RWPE1 (cell line): Measurements from ENCODE around the gene RPS10.
A peak's percentile ranks its signal among the peaks of the same experiment; 100 is the strongest.

Source experiments
- CTCF ChIA-PET: fragments of 350-600 bp; sonication (Branson Sonifier 250); formaldehyde crosslinking; extraction: SDS; loops from one replicate; lab custom pipeline; 2021; lab: Yijun Ruan, JAX
- POLR2A ChIA-PET: fragments of 400-600 bp; formaldehyde crosslinking; extraction: SDS; loops from one replicate; lab custom pipeline; 2020; ENCODE audit warnings: antibody characterized with exemption; ENCODE audit not compliant: low non-redundant PET; lab: Yijun Ruan, JAX
- DNase-seq: peaks from one replicate; pipeline ENCODE4 v3.0.0; 2012; ENCODE audit warnings: low spot score
- H3K27ac ChIP-seq: fragments of 450-650 bp; 2 replicates; pipeline ENCODE4 v1.5.1; 2017
- CTCF ChIP-seq: fragments of 450-650 bp; conservative IDR thresholded peaks from 2 replicates; pipeline ENCODE4 v1.5.1; 2017; ENCODE audit warnings: low read depth, mild to moderate bottlenecking

Gene RPS10

GRCh38 chr6:34425498-34426410, at the start of gene RPS10:
TSS of gene RPS10 (minus strand) at chr6:34426069. CDS start at chr6:34425221, 848 bp downstream.
- ChIA-PET CTCF (interaction anchor here (0.6 to 1.1 kb wide), 6 partner anchors 22 to 774 kb away, joined by 3 to 6 read pairs (median 4); no protein-coding TSS in a partner anchor), POLR2A (interaction anchor here (0.6 kb wide), 2 partner anchors 23 to 26 kb away, joined by 7 to 8 read pairs; no protein-coding TSS in a partner anchor)
- peak; percentile 98 for DNase-seq
- H3K27ac ChIP-seq = peak within 1 kb of the TSS; percentile 81
- TF ChIP-seq CTCF = no peak

GRCh38 chr6:34475238-34475682, 49.4 kb upstream of the RPS10 start:
- TF ChIP-seq CTCF = no peak
- DNase-seq = no peak
- ChIA-PET POLR2A (no interaction called here), CTCF (no interaction called here)
- no peak overlapping the region for H3K27ac ChIP-seq

GRCh38 chr6:34474754-34475153, 48.9 kb upstream of the RPS10 start:
- ChIA-PET CTCF (no interaction called here), POLR2A (no interaction called here)
- TF ChIP-seq CTCF = no peak
- no peak overlapping the region for H3K27ac ChIP-seq
- DNase-seq = no peak

GRCh38 chr6:34473967-34474366, 48.1 kb upstream of the RPS10 start:
- POLR2A ChIA-PET = no interaction called here
- no peak for TF ChIP-seq CTCF
- CTCF ChIA-PET = no interaction called here
- DNase-seq = no peak
- H3K27ac ChIP-seq = no peak overlapping the region

- CTCF ChIA-PET = no interaction called here
Observed at GRCh38 chr6:34472425-34472824, 46.6 kb upstream of the RPS10 start.

GRCh38 chr6:34469499-34469898, 43.6 kb upstream of the RPS10 start:
- DNase-seq = no peak
- no peak overlapping the region for H3K27ac ChIP-seq
- no peak for TF ChIP-seq CTCF
- ChIA-PET POLR2A (no interaction called here), CTCF (no interaction called here)

More at GRCh38 chr6:34472425-34472824, 46.6 kb upstream of the RPS10 start:
- no peak for TF ChIP-seq CTCF
- H3K27ac ChIP-seq = no peak overlapping the region
- no peak for DNase-seq
- POLR2A ChIA-PET = no interaction called here
